Heart left ventricle (tissue), 16 donors: ENCODE data around the gene NCR3LG1. TPM values are rescaled to one million over a fixed set of nuclear protein-coding genes. Genes with fewer than 3 reads are reported as not detected.

Experiments used
- ATAC-seq, 4 donors: fragments of 200-7000 bp; cut with Tn5 transposase; one replicate each; pipeline ENCODE4 v1.9.1; 2020 to 2022; ENCODE audit warnings: moderate library complexity in 4 of 4, mild to moderate bottlenecking in 3 of 4, moderate number of reproducible peaks in 1 of 4
- DNase-seq, 5 donors: peaks; one replicate each; pipeline ENCODE4 v3.0.0-alpha.2; 2020
- H3K27ac ChIP-seq, 12 donors: fragments of 200-600 bp; sonication (generic) in 4 of 12; one replicate each; pipeline versions ENCODE4 v1.5.0 to v1.8.0; 2016 to 2022; ENCODE audit warnings: mild to moderate bottlenecking in 2 of 12
- H3K27me3 ChIP-seq, 9 donors: fragments of 200-600 bp; sonication (generic) in 2 of 9; one replicate each; pipeline versions ENCODE4 v1.5.1 to v1.8.0; 2016 to 2022; ENCODE audit warnings: mild to moderate bottlenecking in 3 of 9
- H3K36me3 ChIP-seq, 9 donors: fragments of 200-600 bp; sonication (generic) in 2 of 9; one replicate each; pipeline versions ENCODE4 v1.5.0 to v1.8.0; 2018 to 2022; ENCODE audit warnings: mild to moderate bottlenecking in 2 of 9
- H3K4me1 ChIP-seq, 12 donors: fragments of 200-600 bp; sonication (generic) in 4 of 12; one replicate each; pipeline versions ENCODE4 v1.5.0 to v1.8.0; 2016 to 2022; ENCODE audit warnings: mild to moderate bottlenecking in 3 of 12
- H3K4me3 ChIP-seq, 12 donors: fragments of 200-600 bp; sonication (generic) in 4 of 12; one replicate each; pipeline versions ENCODE4 v1.5.0 to v1.8.0; 2017 to 2022; ENCODE audit warnings: mild to moderate bottlenecking in 9 of 12, moderate library complexity in 4 of 12
- H3K9me3 ChIP-seq, 12 donors: fragments of 200-600 bp; sonication (generic) in 4 of 12; one replicate each; pipeline versions ENCODE4 v1.5.0 to v1.8.0; 2016 to 2022; ENCODE audit warnings: mild to moderate bottlenecking in 1 of 12
- CTCF ChIP-seq, 12 donors: fragments of 200-600 bp; sonication (generic) in 4 of 12; IDR thresholded peaks; one replicate each; pipeline versions ENCODE4 v1.5.0 to v1.8.0; 2018 to 2022; ENCODE audit warnings: antibody characterized with exemption in 12 of 12, mild to moderate bottlenecking in 5 of 12
- POLR2A ChIP-seq, 2 donors: fragments of 450-650 bp; IDR thresholded peaks; one replicate each; pipeline ENCODE4 v1.6.1; 2017; ENCODE audit warnings: antibody characterized with exemption in 2 of 2, mild to moderate bottlenecking in 2 of 2, moderate library complexity in 2 of 2
- WGBS, 4 donors: extraction: QIAGEN DNeasy Blood & Tissue Kit in 2 of 4; methylation state at CpG; one replicate each; pipeline versions ENCODE4 v1.1.5 to v1.1.7; 2013 to 2018; 5-methylcytosine and 5-hydroxymethylcytosine counted together
- intact Hi-C, 10 donors: fragments of 100-400 bp; cut with DNase I; formaldehyde crosslinking; loops; one replicate each; pipeline versions ENCODE4 v1.11.1 to v1.14.2; 2022
- polyA plus RNA-seq, 2 donors: library from polyadenylated mRNA; stranded (reverse); fragments of 200-250 nt; gene quantifications; one replicate each; pipeline ENCODE4 v1.2.3, GENCODE V29; 2013
- total RNA-seq, 9 donors: library from RNA; depleted of rRNA in 2 of 9; stranded (reverse); fragments of >200 nt in 2 of 9; fragmentation: NEBNext Ultra II Directional in 3 of 9; extraction: Animal tissue kit (Norgen Biotek cat#: 25700) in 3 of 9; gene quantifications; one replicate each; pipeline versions ENCODE4 v1.1.0 to v1.2.4, GENCODE V29; 2016 to 2023
- donor health status: ischemic (EF 13 %, LVEDD 7.1; RV severe dilation, severe dysfunction).
- donor health status: healthy with polysubstance abuse.
- donor health status: DM: no; HTN: yes; CAD: no.
- donor health status: DM: no; HTN: no; CAD: no.
- donor health status: ischemic (EF 25% LVEDD 6.9; RV normal size, moderate dysfunction).
- donor health status: ischemic (EF 25% LVEDD 5.7; RV mildly dilated, moderate dysfunction).
- donor health status: healthy.
- donor health status: DM: yes; HTN: yes; CAD: no.
- donor health status: ischemic (EF 35%, LVEDD 5.7; RV mildly dilated, moderate dysfunction).
- donor health status: nonischemic (EF 11% LVEDD 7.7; RV severe dilation, severe dysfunction).
- donor health status: DM: yes; HTN: yes; CAD: no.
- donor health status: PGD.
- donor health status: ischemic (EF 29% LVEDD 5.4; RV normal size, mild dysfunction).
- donor health status: nonischemic (EF 23%, LVEDD 6.1; RV moderate dilation, normal function).

Gene NCR3LG1
- total and polyA plus RNA-seq, 11 donors = 0.27 to 4.0 (median 1.4) TPM

GRCh38 chr11:17343257-17343656 lies 8.3 kb upstream of the NCR3LG1 start:
- H3K36me3 ChIP-seq = peaks cover 0 to 8% (median 0%) of the 10 kb centered on the region in 9 donors
- intact Hi-C loops = no loop called here
- WGBS, 4 donors = 97 to 100% (median 99%) methylated on average over 2 of the region's 2 CpGs
- no peaks in the 10 kb centered on the region for H3K9me3 ChIP-seq
- DNase-seq = no peak
- H3K27ac ChIP-seq = no peak overlapping the region
- TF ChIP-seq POLR2A (IDR thresholded peaks at IDR 0.05) = no peak
- no peak for TF ChIP-seq CTCF (IDR thresholded peaks at IDR 0.05)
- no peak for ATAC-seq
- no peaks in the 10 kb centered on the region for H3K4me1 ChIP-seq
- H3K27me3 ChIP-seq = no peaks in the 10 kb centered on the region
- H3K4me3 ChIP-seq = no peak overlapping the region

- intact Hi-C loops = no loop called here
- Histone ChIP-seq H3K4me3 (no peak overlapping the region), H3K27me3 (no peaks in the 10 kb centered on the region), H3K36me3 (peaks cover 0 to 8% (median 0%) of the 10 kb centered on the region in 9 donors), H3K27ac (no peak overlapping the region), H3K9me3 (no peaks in the 10 kb centered on the region), H3K4me1 (no peaks in the 10 kb centered on the region)
- ATAC-seq (no peak), DNase-seq (no peak)
- TF ChIP-seq CTCF (IDR thresholded peaks at IDR 0.05) (no peak), POLR2A (IDR thresholded peaks at IDR 0.05) (no peak)
- 85 to 100% (median 93%) methylated on average over 1 of the region's 1 CpG for WGBS, 4 donors
These were observed 7.7 kb upstream of the NCR3LG1 start for GRCh38 chr11:17343907-17344306.

- Histone ChIP-seq H3K4me1 (peaks cover 0 to 17% (median 5%) of the 10 kb centered on the region in 12 donors), H3K4me3 (no peak overlapping the region), H3K27ac (no peak overlapping the region), H3K27me3 (no peaks in the 10 kb centered on the region), H3K36me3 (peaks cover 0 to 8% (median 0%) of the 10 kb centered on the region in 9 donors), H3K9me3 (no peaks in the 10 kb centered on the region)
- DNase-seq (no peak), ATAC-seq (no peak)
- WGBS, 4 donors = 54 to 81% (median 68%) methylated on average over 1 of the region's 1 CpG
- intact Hi-C loops = no loop called here
- TF ChIP-seq POLR2A (IDR thresholded peaks at IDR 0.05) (no peak), CTCF (IDR thresholded peaks at IDR 0.05) (no peak)
These were observed 3.9 kb upstream of the NCR3LG1 start for GRCh38 chr11:17347676-17348075.

- no peak for DNase-seq
- 94 to 97% (median 96%) methylated on average over 7 of the region's 7 CpGs for WGBS, 4 donors
These were observed 987 bp upstream of the NCR3LG1 start for GRCh38 chr11:17350455-17351171.

More at GRCh38 chr11:17350455-17351171, 987 bp upstream of the NCR3LG1 start:
- ATAC-seq = no peak
- peaks cover 0 to 34% (median 13%) of the 10 kb centered on the region in 12 donors for H3K4me1 ChIP-seq
- no peak overlapping the region for H3K4me3 ChIP-seq
- intact Hi-C loops = loop anchor here in 3 of 10 donors (2.0 to 10.0 kb wide), 5 partner anchors 73 to 143 kb away; partner anchors contain the start of genes NUCB2 (in 2 of the 3) and PIK3C2A (in 1 of the 3)
- no peaks in the 10 kb centered on the region for H3K27me3 ChIP-seq
- H3K27ac ChIP-seq = no peak overlapping the region
- H3K9me3 ChIP-seq = no peaks in the 10 kb centered on the region
- H3K36me3 ChIP-seq = no peaks in the 10 kb centered on the region
- TF ChIP-seq CTCF (IDR thresholded peaks at IDR 0.05) (no peak), POLR2A (IDR thresholded peaks at IDR 0.05) (no peak)
